ENCODE data around the gene GSN. TPM values are rescaled to one million over a fixed set of nuclear protein-coding genes. Genes with fewer than 3 reads are reported as not detected.

The GSN gene
- total and polyA plus RNA-seq, 2 donors (not counting 1 experiment from before 2014, with no cell fraction given) = 38.4 to 45.4 TPM

GRCh38 chr9:121239071-121239470 lies 28.9 kb upstream of the GSN start:
- Histone ChIP-seq H3K4me1 (ENCODE audit: control insufficient read depth in 2 of 2, insufficient read depth in 2 of 2, low read length in 2 of 2) (no peaks in the 10 kb centered on the region), H3K9me3 (ENCODE audit: control extremely low read depth in 1 of 3, control insufficient read depth in 2 of 3, insufficient read depth in 1 of 3, low read length in 2 of 3) (peaks cover 2 to 6% (median 5%) of the 10 kb centered on the region in 3 donors), H3K79me2 (ENCODE audit: control insufficient read depth, insufficient read depth, low read length) (no peaks in the 10 kb centered on the region), H3K27ac (ENCODE audit: low read length in 2 of 2) (no peak overlapping the region), H3K4me3 (ENCODE audit: control extremely low read depth in 1 of 5, extremely low read depth in 1 of 5, insufficient read depth in 1 of 5, low read depth in 2 of 5, low read length in 4 of 5) (no peak overlapping the region), H3K9ac (ENCODE audit: low read length) (no peak overlapping the region), H3K36me3 (replicated peaks in 1 of 2; ENCODE audit: control extremely low read depth in 1 of 2, control insufficient read depth in 1 of 2, extremely low read depth in 1 of 2, insufficient read depth in 2 of 2, low read length in 1 of 2) (peaks cover 13 to 33% of the 10 kb centered on the region in 2 experiments), H2AFZ (ENCODE audit: insufficient read depth, low read depth, low read length, poor library complexity, severe bottlenecking) (no peak overlapping the region), H3K27me3 (replicated peaks in 1 of 4; ENCODE audit: control extremely low read depth in 1 of 4, control insufficient read depth in 3 of 4, insufficient read depth in 4 of 4, low read length in 3 of 4) (no peaks in the 10 kb centered on the region), H4K20me1 (ENCODE audit: control insufficient read depth, insufficient read depth, low read length, poor library complexity, severe bottlenecking) (no peaks in the 10 kb centered on the region), H3K4me2 (replicated peaks; ENCODE audit: low read depth, low read length, poor library complexity, severe bottlenecking) (no peak overlapping the region)
- H3K27ac Mint-ChIP-seq = no peak overlapping the region
- POLR2A ChIA-PET = no interaction called here
- DNase-seq (no peak), ATAC-seq (ENCODE audit: low read depth) (no peak)
- H3K9me3 Mint-ChIP-seq (ENCODE audit: insufficient read depth) = no peaks in the 10 kb centered on the region
- intact Hi-C loops (cut with micrococcal nuclease) = no loop called here
- 100% methylated on average over 3 of the region's 3 CpGs for WGBS (ENCODE audit: insufficient coverage)
- H3K27me3 Mint-ChIP-seq = no peaks in the 10 kb centered on the region
- CTCF ChIA-PET = no interaction called here
- no peak overlapping the region for H3K4me3 Mint-ChIP-seq
- TF ChIP-seq EZH2 (IDR thresholded peaks at IDR 0.05; ENCODE audit: borderline replicate concordance, insufficient read depth, low read depth, low read length, poor library complexity, severe bottlenecking) (no peak), CTCF (IDR thresholded peaks at IDR 0.05) (no peak)
- no peaks in the 10 kb centered on the region for H3K4me1 Mint-ChIP-seq

- Histone ChIP-seq H3K4me2 (replicated peaks; ENCODE audit: low read depth, low read length, poor library complexity, severe bottlenecking) (no peak overlapping the region), H3K36me3 (replicated peaks in 1 of 2; ENCODE audit: control extremely low read depth in 1 of 2, control insufficient read depth in 1 of 2, extremely low read depth in 1 of 2, insufficient read depth in 2 of 2, low read length in 1 of 2) (peaks cover 13 to 25% of the 10 kb centered on the region in 2 experiments), H4K20me1 (ENCODE audit: control insufficient read depth, insufficient read depth, low read length, poor library complexity, severe bottlenecking) (no peaks in the 10 kb centered on the region), H3K4me3 (ENCODE audit: control extremely low read depth in 1 of 5, extremely low read depth in 1 of 5, insufficient read depth in 1 of 5, low read depth in 2 of 5, low read length in 4 of 5) (no peak overlapping the region), H3K79me2 (ENCODE audit: control insufficient read depth, insufficient read depth, low read length) (no peaks in the 10 kb centered on the region), H2AFZ (ENCODE audit: insufficient read depth, low read depth, low read length, poor library complexity, severe bottlenecking) (no peak overlapping the region), H3K9ac (ENCODE audit: low read length) (no peak overlapping the region), H3K27ac (ENCODE audit: low read length in 2 of 2) (no peak overlapping the region), H3K9me3 (ENCODE audit: control extremely low read depth in 1 of 3, control insufficient read depth in 2 of 3, insufficient read depth in 1 of 3, low read length in 2 of 3) (peaks cover 4 to 9% (median 6%) of the 10 kb centered on the region in 3 donors), H3K4me1 (ENCODE audit: control insufficient read depth in 2 of 2, insufficient read depth in 2 of 2, low read length in 2 of 2) (no peaks in the 10 kb centered on the region), H3K27me3 (replicated peaks in 1 of 4; ENCODE audit: control extremely low read depth in 1 of 4, control insufficient read depth in 3 of 4, insufficient read depth in 4 of 4, low read length in 3 of 4) (no peaks in the 10 kb centered on the region)
- POLR2A ChIA-PET = no interaction called here
- 100% methylated on average over 1 of the region's 5 CpGs for WGBS (ENCODE audit: insufficient coverage)
- no peak for DNase-seq
- no peak for TF ChIP-seq CTCF (IDR thresholded peaks at IDR 0.05)
- no peak for TF ChIP-seq EZH2 (IDR thresholded peaks at IDR 0.05; ENCODE audit: borderline replicate concordance, insufficient read depth, low read depth, low read length, poor library complexity, severe bottlenecking)
- no peaks in the 10 kb centered on the region for H3K4me1 Mint-ChIP-seq
- no peak overlapping the region for H3K27ac Mint-ChIP-seq
- no peak overlapping the region for H3K4me3 Mint-ChIP-seq
- no peak for ATAC-seq (ENCODE audit: low read depth)
- intact Hi-C loops (cut with micrococcal nuclease) = no loop called here
- CTCF ChIA-PET = no interaction called here
- H3K27me3 Mint-ChIP-seq = no peaks in the 10 kb centered on the region
- H3K9me3 Mint-ChIP-seq (ENCODE audit: insufficient read depth) = no peaks in the 10 kb centered on the region
Observed at GRCh38 chr9:121239851-121240250, 28.1 kb upstream of the GSN start.
